ENCODE measurements around the gene RNF5. TPM values are rescaled to one million over a fixed set of nuclear protein-coding genes. Genes with fewer than 3 reads are reported as not detected.

The RNF5 gene
- polyA plus RNA-seq, 1 experiment, result 40.2 TPM

- H3K4me3 ChIP-seq (ENCODE audit: low read depth, low read length), result no peak overlapping the region
- peaks cover 15% of the 10 kb centered on the region for H3K36me3 ChIP-seq (ENCODE audit: control insufficient read depth, insufficient read depth, low read length)
- DNase-seq (ENCODE audit: low read depth), result no peak
- ChIA-PET POLR2A (no interaction called here), CTCF (no interaction called here)
- no peaks in the 10 kb centered on the region for H3K27me3 ChIP-seq (ENCODE audit: control insufficient read depth, insufficient read depth, low read length)
- no peak for TF ChIP-seq CTCF (IDR thresholded peaks at IDR 0.05; ENCODE audit: insufficient read depth, low read depth, low read length)
These were observed 3.0 kb downstream of the RNF5 start for GRCh38 chr6:32181148-32181702.

GRCh38 chr6:32181915-32182529, 3.8 kb downstream of the RNF5 start:
- H3K27me3 ChIP-seq (ENCODE audit: control insufficient read depth, insufficient read depth, low read length), result no peaks in the 10 kb centered on the region
- POLR2A ChIA-PET, result interaction anchor here (0.5 kb wide), 1 partner anchor 1567 kb away, joined by 3 read pairs; no protein-coding TSS in a partner anchor
- no peak overlapping the region for H3K4me3 ChIP-seq (ENCODE audit: low read depth, low read length)
- CTCF ChIA-PET, result no interaction called here
- no peak for TF ChIP-seq CTCF (IDR thresholded peaks at IDR 0.05; ENCODE audit: insufficient read depth, low read depth, low read length)
- peaks cover 15% of the 10 kb centered on the region for H3K36me3 ChIP-seq (ENCODE audit: control insufficient read depth, insufficient read depth, low read length)
- DNase-seq (ENCODE audit: low read depth), result no peak

GRCh38 chr6:32182555-32182981, 4.4 kb downstream of the RNF5 start:
- CTCF ChIA-PET, result no interaction called here
- Histone ChIP-seq H3K36me3 (ENCODE audit: control insufficient read depth, insufficient read depth, low read length) (peaks cover 16% of the 10 kb centered on the region), H3K27me3 (ENCODE audit: control insufficient read depth, insufficient read depth, low read length) (no peaks in the 10 kb centered on the region), H3K4me3 (ENCODE audit: low read depth, low read length) (no peak overlapping the region)
- TF ChIP-seq CTCF (IDR thresholded peaks at IDR 0.05; ENCODE audit: insufficient read depth, low read depth, low read length), result no peak
- POLR2A ChIA-PET, result no interaction called here
- no peak for DNase-seq (ENCODE audit: low read depth)

GRCh38 chr6:32183030-32183429, 4.8 kb downstream of the RNF5 start:
- H3K36me3 ChIP-seq (ENCODE audit: control insufficient read depth, insufficient read depth, low read length), result peaks cover 18% of the 10 kb centered on the region
- CTCF ChIA-PET, result no interaction called here

More at GRCh38 chr6:32183030-32183429, 4.8 kb downstream of the RNF5 start:
- POLR2A ChIA-PET, result no interaction called here
- DNase-seq (ENCODE audit: low read depth), result no peak
- Histone ChIP-seq H3K4me3 (ENCODE audit: low read depth, low read length) (no peak overlapping the region), H3K27me3 (ENCODE audit: control insufficient read depth, insufficient read depth, low read length) (no peaks in the 10 kb centered on the region)
- TF ChIP-seq CTCF (IDR thresholded peaks at IDR 0.05; ENCODE audit: insufficient read depth, low read depth, low read length), result no peak
